Dermis blood vessel endothelial cell (primary cell): ENCODE measurements around the gene VTI1B. TPM values are rescaled to one million over a fixed set of nuclear protein-coding genes. Genes with fewer than 3 reads are reported as not detected.
A peak's percentile ranks its signal among the peaks of the same experiment; 100 is the strongest.
"Not testable (repeated sequence)": the region's sequence is repeated elsewhere in the genome, so short reads cannot be mapped to it uniquely, and the experiment has no call there.

ENCODE experiments used
- DNase-seq: peaks from one replicate; pipeline ENCODE4 v3.0.0; 2010
- total RNA-seq: library from RNA; depleted of rRNA; stranded (reverse); fragments of >200 nt; gene quantifications from 2 replicates; pipeline ENCODE4 v1.2.3, GENCODE V29; 2014

The VTI1B gene, protein sequence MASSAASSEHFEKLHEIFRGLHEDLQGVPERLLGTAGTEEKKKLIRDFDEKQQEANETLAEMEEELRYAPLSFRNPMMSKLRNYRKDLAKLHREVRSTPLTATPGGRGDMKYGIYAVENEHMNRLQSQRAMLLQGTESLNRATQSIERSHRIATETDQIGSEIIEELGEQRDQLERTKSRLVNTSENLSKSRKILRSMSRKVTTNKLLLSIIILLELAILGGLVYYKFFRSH
- total RNA-seq = 50.2 and 61.8 TPM in 2 replicates

DNA sequence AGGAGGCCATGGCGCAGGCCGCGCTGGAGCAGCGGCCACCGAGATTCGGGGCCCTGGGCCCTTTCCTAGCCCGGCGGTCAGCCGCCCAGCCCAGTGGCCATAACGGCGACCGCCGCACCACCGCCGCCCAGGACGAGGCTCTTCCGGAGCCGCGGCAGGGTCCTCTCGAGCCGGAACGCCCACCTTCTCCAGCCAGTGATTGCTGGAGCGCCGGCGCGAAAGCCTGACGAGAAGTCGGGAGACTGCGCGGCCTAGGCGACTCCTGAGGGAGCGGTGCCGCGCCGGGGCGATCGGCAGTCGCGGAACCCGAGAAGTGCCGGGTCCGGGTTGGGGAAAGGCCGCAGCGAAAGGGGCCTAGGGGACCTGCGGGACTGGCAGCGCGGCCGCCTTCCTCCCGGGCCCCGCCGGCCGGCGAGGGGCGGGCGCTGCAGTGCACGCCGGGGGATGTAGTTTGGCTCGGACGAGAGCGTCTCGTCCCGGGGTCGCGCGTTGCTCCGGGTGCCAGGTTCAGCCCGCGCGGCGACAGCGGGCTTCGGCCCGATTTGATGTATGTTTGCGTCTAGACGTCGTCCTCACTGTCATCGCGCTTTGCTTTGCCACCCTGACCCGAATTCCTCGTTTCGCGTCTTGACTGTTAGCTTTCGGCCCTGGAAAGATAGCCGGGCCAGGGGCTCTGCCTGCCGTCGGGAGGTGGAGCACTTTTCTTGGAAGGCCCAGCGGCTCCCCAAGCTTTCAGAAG lies at the start of gene VTI1B:
TSS of gene VTI1B (minus strand) at position 153 of the 739 bp plus-strand sequence. CDS start at position 10, 143 bp downstream.
- peak; percentile 86 for DNase-seq

DNA sequence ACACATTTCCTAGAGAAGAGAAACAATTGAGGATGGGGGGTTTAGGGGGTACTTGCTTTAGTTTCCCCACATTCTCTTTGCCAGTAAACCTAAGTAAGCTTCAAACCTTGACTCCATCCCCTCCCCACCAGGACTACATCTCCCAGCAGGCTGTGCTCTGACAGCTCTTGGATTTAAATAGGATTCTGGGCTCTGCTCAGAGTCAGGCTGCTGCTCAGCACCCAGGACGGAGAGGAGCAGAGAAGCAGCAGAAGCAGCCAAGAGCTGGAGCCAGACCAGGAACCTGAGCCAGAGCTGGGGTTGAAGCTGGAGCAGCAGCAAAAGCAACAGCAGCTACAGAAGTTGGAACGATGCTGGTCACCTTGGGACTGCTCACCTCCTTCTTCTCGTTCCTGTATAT lies 47.9 kb upstream of the VTI1B start:
- DNase-seq = no peak

DNA sequence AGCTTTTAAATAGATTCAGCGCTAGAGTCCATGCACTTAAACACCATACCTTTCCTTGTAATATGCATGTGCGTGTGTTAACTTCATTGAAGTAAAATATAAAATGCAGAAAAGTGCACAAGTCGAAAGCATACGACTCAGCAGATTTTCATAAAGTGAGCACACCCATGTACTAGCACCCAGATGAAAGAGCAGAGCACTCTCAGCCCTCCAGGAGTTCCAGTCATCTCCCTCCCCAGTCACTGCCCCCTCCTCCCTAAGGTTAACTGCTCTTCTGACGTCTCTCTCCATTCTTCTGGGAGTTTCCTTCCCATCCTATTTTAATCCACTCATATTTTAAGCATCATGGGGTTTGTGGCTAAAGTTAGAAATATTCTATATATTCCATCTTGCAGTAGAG lies 47.4 kb upstream of the VTI1B start:
- DNase-seq = no peak

DNA sequence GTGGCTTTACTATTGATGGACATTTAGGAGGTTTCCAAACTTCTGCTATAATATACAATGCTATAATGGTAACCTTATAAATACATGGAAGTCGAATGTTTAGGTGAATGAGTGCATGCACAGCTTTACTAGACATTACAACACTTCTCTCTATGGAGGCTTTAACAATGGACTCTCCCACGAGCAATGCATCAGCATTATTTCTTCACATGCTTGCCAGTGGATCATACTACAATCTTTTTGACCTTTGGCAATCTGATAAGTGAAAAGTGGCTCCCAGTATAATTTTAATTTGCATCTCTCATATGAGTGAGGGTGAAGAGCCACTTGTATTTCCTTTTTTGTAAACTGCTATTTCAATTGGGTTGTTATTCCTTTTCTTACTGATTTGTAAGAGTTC lies 45.4 kb upstream of the VTI1B start:
- DNase-seq = no peak

DNA sequence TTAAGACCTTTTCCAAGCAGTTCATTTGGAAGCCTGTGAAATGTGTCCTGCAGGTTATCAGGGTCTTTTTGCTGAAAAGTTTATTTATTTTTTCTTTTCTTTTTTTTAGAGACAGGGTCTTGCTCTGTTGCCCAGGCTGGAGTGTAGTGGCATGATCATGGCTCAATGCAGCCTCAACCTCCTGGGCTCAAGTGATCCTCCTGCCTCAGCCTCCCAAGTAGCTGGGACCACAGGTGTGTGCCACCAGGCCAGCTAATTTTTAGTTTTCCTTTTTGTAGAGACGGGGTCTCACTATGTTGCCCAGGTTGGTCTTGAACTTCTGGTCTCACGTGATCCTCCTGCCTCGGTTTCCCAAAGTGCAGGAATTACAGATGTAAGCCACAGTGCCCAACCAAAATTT lies 45.0 kb upstream of the VTI1B start:
- DNase-seq = not testable (repeated sequence)

DNA sequence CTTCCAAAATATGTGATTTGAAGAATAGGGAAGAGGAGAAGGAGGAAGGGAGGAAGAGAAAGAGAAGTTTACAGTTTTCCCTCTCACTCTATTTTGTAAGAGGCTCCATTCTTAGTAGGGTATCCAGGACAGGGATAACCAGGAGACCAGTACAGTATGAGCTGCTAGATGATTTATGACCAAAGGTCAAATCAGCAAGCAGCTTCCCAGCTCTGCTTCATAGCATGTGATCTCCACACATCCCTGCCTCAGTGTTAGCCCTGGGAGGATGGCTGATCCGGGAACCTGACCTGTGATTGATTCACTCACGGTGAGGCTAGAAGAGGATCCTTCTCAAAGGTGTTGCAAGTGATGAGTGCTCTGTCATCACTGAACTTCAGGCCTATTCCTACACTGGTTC lies 43.8 kb upstream of the VTI1B start:
- no peak for DNase-seq

DNA sequence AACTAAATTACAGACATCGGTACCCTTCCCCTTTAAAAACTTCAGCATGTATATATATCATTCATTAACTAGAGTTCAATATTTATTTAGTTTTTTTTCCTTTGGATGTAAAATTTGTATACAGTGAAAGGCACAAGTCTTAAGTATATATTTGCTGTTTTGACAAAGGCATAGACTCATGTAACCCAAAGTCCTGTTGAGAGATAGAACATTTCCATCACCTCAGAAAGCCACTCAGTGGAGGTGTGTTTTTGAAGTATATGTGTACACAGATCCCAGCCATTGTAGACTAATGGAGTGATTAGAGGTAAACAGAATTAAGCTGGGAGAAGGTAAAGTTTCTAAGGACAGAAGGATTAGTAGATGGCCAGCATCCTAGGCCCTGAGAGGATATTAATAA lies 42.6 kb upstream of the VTI1B start:
- DNase-seq = no peak

DNA sequence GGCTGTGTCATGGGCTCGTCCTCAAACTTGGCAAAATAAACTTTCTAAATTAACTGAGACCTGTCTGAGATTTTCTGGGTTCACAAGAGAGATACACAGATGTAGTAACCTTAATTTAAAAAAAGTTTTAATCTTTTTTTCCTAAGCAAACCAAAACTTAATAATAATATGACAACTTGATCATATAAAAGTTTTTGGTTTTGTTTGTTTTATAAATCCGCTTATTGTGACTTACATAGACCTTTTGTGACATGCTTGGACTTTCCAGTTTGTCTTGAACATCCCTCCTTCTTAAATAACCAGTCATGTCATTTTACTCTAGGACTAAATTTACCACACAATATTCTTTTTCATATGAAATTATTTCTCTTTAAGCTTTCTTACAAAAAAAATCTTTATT lies 35.8 kb upstream of the VTI1B start:
- DNase-seq = no peak

DNA sequence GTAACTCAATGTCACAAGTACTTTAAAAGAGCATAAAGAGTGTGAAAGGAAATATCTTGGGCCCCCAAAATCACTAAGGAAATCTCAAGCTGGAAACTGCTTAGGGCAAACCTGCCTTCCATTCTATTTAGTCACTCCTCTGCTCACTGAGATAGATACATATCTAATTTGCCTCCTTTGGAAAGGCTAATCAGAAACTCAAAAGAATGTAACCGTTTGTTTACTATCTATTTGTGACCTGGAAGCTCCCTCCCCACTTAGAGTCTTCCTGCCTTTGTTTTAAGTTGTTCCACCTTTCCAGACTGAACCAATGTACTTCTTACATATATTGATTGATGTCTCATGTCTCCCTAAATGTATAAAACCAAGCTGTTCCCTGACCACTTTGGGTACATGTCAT lies 35.4 kb upstream of the VTI1B start:
- not testable (repeated sequence) for DNase-seq

DNA sequence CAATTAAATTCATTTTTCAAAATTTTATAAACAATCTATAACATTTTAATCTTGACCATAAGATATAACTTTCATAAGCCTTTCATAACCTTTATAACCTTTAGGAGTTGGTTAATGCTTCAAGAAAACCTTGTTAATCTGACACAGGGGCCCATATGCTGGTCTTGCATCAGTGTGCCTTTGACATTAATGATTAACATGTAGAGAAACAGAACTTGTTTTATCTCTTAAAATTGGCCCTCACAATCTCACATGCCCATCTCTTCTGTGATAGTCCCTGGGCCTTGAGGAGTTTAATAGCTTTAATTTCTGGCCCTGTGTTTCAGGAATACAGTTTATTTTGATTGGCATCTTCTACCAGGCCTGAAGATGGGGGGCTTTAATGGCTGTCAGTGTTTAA lies 34.9 kb upstream of the VTI1B start:
- DNase-seq = not testable (repeated sequence)

DNA sequence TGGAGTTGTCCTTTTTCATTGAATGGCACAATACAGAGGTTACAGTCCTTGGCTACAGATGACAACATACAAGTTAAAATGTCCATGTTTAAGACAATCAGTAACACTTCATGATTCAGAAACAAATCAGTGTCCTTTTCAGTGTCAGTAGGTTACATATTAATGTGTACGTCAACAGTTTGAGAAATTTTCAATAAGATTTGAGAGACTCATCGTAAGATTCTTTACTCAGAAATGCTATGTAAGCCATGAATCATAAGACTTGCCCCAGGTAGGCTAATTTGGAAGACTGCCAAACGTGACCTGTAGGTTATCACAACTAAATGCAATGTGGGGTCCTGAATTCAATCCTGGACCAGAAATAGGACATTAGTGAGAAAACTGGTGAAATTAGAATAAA lies 30.8 kb upstream of the VTI1B start:
- no peak for DNase-seq

DNA sequence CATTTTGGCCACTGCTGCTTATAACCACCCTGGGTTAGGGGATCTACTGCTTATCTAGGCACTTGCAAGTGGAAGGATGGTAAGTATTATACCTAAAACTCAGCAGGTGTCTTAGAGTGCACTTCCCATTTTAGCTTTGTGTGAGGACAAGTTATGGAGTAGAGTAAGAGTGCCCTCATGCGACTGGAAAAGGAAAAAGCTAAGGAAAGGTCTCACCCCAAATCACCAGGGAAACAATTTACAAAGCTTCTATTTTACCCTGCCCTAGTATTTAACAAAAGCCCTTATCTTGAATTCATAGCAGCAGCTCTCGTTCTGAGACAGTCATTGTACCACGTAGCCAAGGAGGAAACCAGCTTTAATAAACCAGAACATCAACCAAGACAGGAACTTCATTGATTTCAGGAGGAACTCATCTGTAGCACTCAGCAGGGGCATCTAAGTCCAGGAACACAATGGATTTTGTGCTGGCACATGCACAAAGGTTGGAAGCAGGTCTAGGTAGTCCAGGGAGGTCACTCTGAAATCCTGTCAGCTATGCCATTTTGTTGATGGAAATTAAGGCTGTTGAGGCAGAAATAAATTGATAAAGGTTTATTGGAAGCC lies 30.2 kb upstream of the VTI1B start:
- peak; percentile 78 for DNase-seq

DNA sequence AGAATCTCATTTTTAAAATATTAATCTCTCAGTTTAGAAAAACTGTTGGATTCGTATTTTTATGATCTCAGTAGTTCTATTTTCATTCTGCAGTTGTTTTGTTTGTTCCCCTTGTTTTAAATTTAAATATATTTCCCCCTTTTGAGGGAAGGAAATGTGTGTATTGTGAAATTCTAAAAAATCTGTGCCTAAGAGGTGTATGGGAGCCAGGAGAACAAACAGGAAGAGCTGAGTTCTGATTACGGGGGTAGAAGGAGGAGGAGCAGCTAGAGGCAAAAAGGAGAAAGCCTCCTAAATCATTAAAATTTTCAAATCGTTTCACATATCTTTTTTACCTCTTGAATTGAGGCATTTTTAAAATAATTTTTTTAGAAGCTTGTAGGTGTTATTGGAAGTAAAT lies 29.6 kb upstream of the VTI1B start:
- DNase-seq = no peak

DNA sequence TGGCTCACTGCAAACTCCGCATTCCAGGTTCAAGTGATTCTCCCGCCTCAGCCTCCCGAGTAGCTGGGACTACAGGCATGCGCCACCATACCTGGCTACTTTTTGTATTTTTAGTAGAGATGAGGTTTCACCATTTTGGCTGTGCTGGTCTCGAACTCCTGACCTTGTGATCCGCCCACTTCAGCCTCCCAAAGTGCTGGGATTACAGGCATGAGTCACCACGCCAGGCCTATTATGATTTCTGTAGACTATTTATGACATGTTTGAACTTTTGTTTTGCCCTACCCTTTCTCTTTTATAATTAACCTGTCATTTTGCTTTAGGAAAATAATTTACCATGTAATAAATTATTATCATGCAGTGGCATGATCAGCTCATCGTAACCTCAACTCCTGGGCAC lies 27.1 kb upstream of the VTI1B start, which contains the start of gene RDH12:
TSS of gene RDH12 (plus strand) at position 395 of the 400 bp plus-strand sequence. CDS start 20,757 bp downstream, outside the sequence.
- DNase-seq = not testable (repeated sequence)

DNA sequence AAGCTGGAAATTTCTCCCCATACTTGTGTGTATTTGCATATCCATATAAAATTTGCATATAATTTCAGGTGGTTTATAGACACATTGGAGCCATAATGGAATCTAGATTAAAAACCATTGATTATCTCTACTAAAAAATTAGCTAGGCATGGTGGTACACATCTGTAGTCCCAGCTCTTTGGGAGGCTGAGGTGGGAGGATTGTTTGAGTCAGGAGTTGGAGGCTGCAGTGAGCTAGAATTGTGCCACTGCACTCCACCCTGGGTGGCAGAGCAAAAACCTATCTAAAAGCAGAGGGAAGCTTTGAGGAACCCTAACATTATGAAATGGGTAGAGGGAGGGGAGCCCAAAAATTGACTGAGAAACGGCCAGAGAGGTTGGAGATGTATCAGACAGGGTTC lies 23.7 kb upstream of the VTI1B start:
- DNase-seq = no peak

DNA sequence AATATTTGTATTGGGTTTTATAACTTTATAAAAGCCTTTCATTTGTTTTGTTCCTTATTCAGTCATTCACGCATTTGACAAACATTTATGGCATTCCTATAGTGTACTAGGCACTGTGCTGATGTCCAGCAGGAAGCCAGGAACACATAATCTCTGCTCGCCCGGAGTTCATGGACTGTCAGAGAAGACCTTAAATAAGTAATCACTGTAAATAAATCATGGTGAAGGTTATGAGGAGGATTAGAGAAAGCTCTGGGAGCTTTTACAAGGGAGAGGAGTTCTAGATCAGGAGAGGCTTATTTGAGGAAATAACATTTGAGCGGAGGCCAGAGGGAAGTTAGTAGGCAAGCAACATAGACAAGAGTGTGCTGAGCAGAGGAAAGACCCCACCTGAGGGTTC lies 22.6 kb upstream of the VTI1B start:
- DNase-seq = no peak

DNA sequence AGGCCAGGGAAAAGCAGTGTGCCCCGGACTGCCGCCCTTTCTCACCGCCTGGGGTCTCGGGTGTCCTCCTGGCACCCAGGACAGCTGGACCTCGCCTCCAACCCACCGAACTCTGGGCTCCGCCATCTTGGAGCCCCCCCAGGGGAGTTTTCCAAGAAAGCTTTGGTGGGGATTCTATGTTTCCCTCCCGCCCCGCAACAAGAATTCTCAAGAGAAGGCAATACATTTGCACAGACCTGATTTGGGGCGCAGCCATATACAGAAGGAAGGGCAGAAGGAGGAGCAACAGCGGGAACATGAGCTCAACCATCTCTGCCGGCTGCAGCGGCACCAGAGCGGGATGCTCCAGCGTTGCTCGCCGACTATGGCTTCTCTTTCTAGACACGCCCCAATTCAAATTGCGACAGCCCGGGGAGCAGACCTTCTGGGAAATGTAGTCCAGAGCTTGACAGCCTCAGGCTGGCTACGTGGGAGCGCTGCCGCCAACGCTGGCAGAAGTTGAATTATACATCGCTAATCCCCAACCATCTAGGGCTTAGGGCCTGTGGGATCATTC lies 21.0 kb upstream of the VTI1B start, which contains the start of gene RDH11:
TSS of gene RDH11 (minus strand) at position 371 of the 556 bp plus-strand sequence. CDS start at position 310, 61 bp downstream.
- peak; percentile 92 for DNase-seq

DNA sequence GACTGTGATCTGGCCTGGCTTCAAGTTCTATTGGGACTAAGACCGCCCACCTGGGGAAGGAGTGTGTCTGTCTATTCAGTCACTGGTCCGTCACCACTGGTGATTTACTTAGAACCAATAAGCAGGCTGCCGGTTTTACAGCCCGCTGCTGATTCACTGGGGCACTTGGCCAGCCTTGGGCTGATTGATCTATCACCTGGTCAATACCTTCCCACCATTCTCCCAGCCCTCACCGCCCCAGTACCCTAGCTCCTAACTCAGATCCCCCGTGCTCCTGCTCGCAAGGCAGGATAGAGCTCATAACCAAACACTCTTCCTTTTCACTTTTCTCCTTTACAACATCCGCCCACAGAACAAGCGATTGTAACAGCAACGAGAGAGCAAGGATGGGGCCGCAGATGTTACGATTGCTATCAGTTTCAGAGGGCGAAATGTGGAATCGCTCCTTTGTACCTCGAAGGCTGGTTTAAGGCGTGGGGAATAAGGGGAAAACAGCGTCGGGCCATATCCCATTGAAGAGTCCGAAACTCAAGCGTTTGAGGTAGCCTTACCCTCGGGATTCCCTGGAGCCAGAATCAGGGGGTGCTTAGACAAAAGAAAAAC lies 20.5 kb upstream of the VTI1B start:
- DNase-seq = peak; percentile 95

DNA sequence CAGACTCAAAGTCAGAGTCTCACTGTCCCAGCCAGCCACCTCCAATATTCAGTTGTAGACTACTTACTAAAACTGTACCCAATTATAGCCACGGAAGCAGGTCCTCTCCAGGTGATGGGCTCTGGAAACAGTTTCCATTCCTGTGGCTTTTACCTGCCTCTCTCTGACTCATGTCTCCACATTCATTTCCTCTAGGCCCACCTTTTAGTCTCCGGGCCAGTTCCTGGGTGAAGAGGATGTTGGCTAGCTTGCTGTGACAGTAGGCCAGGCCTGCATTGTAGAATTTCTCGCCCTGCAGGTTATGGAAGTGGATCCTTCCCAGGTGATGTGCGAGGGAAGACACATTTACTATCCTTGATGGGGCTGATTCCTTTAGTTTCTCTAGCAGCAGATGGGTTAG lies 15.6 kb upstream of the VTI1B start:
- no peak for DNase-seq

DNA sequence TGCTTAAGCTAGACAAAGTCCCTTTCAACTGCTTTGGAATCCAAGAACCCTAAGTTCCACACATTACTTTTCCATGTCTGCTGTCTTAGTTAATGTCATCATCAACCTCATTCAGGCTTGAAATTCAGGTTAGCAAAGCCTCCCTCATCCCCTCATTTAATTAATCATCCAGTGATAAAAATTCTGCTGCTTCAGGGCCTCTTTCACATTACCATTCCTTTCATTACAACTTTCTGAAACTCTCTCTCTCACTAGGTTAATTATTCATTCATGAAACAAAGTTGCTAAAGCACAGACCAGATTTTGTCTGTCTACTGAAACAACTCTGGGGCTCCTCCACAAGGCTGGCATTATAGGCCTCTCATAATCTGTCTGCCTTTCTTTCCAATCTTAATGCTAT lies 9.4 kb upstream of the VTI1B start:
- no peak for DNase-seq

DNA sequence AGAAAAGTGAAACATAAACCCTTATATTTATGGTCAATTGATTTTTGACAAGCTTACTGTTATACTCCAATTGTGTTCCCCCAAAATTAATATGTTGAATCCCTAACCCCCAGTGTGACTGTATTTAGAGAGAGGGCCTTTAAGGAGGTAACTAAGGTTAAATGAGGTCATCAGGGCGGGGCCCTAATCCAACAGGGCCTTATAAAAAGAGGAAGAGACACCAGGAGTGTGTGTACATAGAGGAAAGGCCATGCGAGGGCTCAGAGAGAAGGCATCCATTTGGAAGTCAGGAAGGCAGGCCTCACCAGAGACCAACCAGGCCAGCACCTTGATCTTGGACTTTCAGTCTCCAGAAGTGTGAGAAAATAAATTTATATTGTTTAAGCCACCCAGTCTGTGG lies 6.5 kb upstream of the VTI1B start:
- no peak for DNase-seq

DNA sequence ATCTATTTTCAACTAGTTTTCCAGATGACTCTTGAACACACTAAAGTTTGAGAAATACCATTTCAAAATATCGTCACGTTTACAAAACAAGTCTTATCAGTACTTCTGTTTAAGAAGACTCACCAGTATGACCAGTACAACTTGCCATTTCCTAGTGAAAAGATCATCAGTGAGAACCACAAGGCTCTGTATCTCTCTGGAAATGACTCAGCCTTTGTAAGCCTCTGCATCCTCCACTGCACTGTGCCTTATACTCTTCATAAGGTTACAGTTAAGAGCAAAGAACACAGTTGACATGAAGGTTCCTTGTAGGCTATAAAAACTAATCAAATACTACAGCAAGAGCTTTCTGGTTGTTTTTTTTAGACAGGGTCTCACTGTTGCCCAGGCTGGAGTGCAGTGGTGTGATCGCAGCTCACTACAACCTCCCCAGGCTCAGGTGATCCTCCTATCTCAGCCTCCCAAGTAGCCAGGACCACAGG lies 5.7 kb upstream of the VTI1B start:
- peak; percentile 81 for DNase-seq

DNA sequence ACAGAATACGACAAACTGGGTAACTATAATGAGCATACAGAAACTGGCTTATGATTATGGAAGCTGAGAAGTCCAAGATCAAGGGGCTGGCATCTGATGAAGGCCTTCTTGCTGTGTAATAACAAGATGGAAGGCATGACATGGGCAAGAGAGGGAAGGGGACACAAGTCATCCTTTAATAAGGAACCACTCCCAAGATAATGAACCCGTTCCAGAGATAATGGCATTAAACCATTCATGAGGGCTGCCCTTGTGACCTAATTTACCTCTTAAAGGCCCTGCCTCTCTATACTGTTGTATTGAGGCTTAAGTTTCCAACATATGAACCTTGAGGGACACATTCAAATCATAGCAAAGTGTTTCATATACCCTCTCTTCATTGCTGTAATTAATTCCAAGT lies 4.6 kb upstream of the VTI1B start:
- DNase-seq = no peak
